HG02678 (cell line): ENCODE data around the gene GZMA.
"Not testable (repeated sequence)": the region's sequence is repeated elsewhere in the genome, so short reads cannot be mapped to it uniquely, and the experiment has no call there.

Experiments
- ATAC-seq: cut with Tn5 transposase; IDR thresholded peaks from one replicate; pipeline ENCODE4 v1.9.1; 2021; ENCODE audit warnings: mild to moderate bottlenecking, moderate library complexity; ENCODE audit not compliant: unreplicated experiment

The GZMA gene

DNA sequence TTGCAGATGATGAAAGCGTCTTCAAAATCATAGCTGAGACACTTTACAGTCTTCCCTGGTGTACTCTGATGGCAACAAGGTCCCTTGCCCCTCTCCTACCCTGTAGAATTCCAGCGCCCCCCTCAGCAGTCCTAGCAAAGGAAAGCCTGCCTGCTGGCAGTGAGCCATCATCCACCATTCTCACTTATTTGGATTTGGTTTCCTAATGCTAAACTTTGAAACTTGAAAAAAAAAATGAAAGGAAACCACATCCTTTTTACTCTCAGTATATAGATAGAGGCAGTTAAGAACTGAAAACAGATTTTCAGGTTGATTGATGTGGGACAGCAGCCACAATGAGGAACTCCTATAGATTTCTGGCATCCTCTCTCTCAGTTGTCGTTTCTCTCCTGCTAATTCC is at the start of gene GZMA:
TSS of gene GZMA (plus strand) at position 299 of the 400 bp plus-strand sequence. CDS start at position 336, 37 bp downstream.
- ATAC-seq = no peak

DNA sequence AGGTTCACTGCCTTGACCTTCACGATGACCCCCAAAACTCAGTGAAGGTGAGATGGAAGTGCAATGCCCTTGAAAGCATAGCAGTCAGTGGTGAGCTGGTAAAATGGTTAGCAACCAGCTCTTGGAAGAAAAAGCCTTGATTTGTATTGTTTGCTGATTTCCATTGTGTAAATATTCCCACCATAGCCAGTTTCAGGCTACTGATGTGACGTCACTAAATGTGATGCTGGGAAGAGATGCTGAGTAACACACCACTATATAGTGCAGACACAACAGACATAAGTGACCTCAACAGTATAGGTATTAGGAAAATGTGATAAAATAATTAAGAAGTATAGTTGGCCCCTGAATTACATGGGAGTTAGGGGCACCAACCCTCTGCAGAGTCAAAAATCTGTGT is 47.3 kb upstream of the GZMA start:
- no peak for ATAC-seq

DNA sequence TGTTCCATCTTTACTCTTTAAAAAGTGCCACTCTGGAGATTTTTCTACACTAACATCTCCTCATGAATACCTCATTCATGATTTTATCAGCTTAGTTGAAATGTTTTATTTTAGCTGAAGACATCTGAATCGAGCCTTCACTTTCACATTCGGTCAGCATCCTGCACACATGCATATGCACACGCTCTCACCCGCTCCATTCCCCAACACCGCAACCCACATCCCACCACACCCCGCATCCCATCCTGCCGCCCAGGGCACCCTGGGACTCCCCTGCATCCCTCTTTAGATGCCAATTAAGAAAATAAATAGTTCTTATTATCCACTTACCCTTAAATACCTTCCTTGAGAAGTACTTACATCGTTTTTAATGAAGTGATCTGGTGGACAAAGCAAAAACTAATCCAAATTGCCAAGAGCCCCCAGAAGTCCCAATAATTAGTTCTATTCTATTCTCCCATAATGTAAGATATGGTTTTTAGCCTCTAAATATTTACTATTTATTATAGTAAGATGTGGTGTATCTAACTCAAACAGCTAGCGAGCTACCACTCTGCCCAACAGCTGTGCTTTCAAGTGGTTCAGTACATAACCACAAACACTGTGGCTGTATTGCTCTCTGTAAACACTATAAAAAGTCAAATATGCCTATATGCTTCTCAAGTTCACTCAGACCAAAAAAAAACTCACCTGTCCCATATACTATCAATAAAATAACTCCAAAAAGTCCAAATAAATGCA is 40.2 kb upstream of the GZMA start:
- no peak for ATAC-seq

DNA sequence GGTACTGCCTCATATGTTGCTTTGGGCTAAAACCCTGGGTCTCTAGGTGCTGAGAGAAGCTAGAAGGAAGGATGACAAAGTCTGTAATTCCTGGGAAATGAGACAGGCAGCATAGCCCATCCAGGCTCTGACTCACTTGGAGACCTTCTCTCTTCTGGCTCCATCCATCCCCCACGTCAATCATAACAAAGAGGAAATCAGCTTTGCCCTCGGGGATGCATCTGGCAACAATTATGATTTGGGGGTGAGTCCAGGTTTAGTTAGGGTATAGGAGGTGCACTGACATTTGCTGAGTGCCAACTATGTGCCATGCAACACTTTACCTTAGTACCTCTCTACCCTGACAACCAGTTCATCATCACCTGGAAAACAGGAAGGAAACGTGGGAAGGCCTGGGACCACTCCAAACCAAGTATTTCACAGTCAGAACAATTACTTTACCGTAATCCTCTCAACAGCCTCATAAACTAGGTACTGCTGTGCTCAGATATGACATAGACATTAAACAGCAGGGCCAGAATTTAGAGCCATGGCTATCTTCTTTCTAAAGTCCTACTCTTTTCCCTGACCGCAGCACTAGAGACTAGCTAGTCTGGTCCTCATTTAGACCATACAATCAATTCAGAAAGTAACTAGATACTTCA is 39.1 kb upstream of the GZMA start:
- no peak for ATAC-seq

DNA sequence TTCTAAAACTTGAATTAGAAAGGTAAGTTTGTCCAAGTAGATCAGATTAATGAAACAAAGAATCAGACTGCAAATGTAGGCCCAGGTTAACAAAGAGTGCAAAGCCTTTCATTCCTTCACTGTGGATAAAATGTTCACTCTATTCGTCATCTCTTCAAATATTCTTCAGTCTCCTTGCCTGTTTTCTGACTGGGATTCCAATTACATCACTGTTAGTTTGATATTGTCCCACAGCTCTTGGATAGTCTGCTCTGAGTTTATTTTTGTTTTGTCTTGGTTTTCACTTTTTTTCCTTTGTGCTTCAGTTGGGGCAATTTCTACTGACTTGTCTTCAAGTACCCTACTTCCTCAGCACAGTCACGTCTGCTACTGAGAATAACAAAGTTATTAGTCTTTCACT is 38.5 kb upstream of the GZMA start:
- no peak for ATAC-seq

DNA sequence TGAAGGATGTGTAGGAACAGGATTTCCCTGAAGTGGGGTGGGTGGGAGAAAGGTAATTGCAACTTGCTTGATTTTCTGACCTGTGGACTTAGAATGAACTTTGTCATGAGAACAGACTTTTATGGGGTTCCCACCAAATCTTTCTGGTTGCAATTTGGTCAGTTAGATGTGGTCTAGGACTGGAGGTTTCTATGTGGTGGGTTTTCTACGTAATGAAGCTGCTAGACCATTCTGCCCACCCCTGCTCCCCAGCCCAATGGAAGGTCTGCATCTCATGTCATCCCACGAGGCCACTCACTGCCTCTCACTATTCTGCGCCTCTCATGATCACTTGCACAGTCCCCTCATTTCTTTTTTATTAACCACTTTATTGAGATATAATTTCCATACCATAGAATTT is 37.9 kb upstream of the GZMA start:
- ATAC-seq = no peak

DNA sequence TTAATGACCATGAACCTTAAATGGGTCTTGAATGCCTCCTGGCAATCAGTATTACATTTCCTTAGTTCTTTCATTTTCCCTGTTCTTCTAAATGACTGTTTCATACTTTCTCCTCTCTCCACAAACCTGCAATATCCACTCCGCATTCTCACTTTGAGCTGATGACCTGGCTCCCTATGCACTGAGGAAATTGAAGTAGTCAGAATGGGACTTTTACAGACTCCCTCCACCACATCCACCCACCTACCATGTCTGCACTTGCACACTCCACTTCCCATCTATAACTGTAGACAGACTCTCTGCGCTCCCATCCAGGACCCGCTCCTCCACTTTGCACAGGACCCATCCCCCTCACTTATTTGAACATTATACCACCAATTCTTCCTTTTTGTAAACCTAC is 36.2 kb upstream of the GZMA start:
- ATAC-seq = no peak

DNA sequence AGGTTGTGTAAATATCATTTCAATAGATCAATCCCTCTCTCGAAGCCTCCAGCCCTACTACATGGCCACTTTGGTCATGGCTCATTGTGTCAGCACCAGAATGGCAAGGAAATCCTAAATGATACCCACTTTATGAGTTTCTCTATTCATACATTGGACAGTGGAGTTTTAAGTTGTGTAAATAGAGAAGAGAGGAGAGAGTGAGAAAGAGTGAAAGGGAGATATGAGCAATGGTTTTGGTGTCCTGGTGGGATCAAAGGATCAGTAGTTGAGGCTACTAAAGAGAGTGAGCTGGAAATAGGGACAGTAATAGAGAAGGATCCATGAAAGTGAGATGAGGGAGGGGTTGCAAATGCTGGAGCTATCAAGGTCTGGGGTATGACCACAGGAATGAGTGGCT is 31.5 kb upstream of the GZMA start:
- no peak for ATAC-seq

DNA sequence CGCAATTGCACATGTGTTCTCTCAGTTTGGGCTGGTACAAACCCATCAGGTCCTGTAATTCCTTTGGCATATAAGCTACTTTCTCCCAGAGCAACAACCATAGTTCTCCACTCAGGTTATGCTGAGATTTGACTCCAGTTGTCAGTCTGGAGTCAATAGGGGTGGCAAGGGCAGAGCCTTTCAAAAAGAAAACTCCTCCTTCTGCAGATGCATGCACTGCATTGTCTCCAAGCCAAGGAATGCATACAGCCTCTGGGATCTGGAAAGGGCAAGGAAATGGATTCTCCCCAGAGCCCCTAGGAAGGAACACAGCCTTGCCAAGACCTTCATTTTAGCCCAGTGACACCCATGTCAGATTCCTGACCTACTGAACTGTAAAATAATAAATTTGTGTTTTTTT is 31.0 kb upstream of the GZMA start:
- ATAC-seq = no peak

DNA sequence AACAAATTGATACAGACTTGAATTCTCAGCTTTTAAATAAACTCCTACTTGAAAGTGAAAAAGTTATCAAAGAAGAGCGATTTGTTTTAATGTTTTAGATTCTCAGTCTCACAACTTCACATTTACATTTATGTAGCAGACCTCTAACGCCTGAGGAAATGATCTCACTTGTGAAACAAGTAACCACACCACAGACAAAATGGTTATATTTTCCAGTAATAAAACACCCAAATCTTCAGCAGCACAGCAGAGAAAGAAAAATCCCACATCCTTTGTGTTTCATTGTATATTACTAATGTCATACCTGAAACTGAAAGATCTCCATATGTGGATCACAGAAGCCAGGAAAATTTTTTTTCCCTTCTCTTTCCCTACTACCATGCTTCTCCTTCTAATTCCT is 29.8 kb upstream of the GZMA start:
- no peak for ATAC-seq

DNA sequence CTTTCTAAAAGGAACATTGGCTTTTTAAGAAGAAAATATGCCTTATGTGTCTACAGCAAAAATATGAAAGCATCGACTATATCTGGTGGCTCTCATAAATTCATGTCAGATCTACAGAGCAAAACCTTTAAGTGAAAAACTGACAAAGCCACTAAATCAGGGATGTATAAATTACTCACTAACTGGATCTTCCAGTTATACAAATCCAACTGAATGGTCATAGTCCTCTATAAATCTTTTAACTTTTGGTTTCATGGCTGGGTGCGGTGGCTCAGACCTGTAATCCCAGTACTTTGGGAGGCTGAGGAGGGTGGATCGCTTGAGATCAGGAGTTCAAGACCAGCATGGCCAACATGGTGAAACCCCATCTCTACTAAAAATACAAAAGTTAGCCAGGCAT is 29.2 kb upstream of the GZMA start:
- ATAC-seq = no peak

DNA sequence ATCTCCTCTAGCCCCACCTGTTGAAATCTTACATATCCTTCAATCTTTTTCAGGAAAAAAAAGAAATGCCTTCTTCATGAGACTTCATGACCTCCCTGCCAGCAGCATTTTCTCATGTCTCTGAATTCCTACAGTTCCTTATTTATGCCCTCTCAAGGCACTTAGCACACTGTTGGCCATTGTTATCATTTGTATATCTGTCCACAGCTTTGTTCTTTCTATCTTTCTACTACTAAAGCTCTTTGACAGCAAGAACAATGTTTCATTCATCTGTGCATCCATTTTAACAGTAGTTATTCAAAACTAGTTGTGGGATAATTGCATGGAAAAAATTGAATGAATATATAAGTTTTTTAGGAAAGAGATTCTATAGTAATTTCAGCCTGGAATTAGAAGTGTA is 20.9 kb upstream of the GZMA start:
- ATAC-seq = no peak

DNA sequence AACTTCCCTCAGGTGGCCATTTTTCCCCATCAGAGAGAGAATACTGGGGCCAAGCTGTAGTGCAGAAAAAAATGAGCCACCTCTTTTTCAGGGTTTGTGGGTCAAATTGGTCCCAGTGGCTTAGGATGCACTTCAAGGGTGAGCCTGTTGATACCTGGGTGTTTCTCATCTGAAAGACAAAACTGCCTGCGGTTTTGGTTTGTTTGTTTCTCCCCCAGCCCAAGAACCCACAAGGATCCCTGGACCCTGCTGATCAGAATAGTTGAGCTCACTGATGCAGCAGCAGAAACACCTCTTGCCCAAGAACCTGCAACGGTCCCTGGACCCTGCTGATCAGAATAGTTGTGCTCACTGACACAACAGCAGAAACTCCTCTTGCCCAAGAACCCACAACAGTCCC is 13.1 kb upstream of the GZMA start:
- not testable (repeated sequence) for ATAC-seq

DNA sequence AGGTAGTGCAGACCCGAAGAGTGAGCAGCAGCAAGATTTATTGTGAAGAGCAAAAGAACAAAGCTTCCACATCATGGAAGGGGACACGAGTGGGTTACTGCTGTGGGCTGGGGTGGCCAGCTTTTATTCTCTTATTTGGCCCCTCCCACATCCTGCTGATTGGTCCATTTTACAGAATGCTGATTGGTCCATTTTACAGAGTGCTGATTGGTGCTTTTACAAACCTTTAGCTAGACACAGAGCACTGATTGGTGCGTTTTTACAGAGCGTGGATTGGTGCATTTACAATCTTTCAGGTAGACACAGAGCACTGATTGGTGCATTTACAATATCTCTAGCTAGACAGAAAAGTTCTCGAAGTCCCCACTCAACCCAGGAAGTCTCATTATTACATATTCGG is 11.4 kb upstream of the GZMA start:
- not testable (repeated sequence) for ATAC-seq

DNA sequence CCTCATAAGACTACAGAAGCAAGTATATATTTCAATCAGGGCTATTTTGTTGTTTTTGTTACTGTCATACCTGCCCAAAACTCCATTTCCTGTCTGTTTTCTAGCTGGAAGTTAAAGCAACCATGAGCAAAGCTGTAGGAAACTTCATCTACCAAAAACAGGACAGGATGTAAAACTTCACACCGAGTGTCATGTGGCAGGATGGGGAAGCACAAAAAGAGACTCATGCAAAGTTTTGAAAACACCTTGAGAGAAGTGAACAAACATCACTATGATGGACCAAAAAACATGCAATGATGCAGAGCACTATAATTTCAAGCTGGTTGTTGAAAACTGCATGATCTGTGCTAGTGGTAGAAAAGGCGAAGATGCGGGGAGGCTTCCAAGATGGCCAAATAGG is 6.3 kb upstream of the GZMA start:
- no peak for ATAC-seq

DNA sequence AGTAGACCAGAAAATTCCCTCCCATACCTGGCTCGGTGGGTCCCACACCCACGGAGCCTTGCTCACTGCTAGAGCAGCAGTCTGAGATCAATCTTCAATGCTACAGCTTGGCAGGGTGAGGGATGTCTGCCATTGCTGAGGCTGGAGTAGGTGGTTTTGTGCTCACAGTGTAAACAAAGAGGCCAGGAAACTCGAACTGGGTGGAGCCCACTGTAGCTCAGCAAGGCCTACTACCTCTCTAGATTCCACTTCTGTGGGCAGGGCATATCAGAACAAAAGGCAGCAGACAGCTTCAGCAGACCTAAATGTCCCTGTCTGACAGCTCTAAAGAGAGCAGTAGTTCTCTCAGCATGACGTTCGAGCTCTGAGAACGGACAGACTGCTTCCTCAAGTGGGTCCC is 5.6 kb upstream of the GZMA start:
- ATAC-seq = no peak

DNA sequence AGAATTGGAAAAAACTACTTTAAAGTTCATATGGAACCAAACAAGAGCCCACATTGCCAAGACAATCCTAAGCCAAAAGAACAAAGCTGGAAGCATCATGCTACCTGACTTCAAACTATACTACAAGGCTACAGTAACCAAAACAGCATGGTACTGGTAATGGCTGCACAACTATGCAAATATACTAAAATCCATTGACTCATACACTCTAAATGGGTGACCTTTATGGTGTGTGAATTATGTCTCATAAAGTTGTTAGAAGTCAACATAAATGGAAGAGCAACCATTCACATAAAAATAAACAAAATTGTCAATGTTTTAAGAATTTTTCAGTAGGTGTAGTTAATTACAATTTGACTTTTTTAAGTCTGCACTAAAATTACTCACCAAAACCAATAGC is 1.3 kb upstream of the GZMA start:
- not testable (repeated sequence) for ATAC-seq

DNA sequence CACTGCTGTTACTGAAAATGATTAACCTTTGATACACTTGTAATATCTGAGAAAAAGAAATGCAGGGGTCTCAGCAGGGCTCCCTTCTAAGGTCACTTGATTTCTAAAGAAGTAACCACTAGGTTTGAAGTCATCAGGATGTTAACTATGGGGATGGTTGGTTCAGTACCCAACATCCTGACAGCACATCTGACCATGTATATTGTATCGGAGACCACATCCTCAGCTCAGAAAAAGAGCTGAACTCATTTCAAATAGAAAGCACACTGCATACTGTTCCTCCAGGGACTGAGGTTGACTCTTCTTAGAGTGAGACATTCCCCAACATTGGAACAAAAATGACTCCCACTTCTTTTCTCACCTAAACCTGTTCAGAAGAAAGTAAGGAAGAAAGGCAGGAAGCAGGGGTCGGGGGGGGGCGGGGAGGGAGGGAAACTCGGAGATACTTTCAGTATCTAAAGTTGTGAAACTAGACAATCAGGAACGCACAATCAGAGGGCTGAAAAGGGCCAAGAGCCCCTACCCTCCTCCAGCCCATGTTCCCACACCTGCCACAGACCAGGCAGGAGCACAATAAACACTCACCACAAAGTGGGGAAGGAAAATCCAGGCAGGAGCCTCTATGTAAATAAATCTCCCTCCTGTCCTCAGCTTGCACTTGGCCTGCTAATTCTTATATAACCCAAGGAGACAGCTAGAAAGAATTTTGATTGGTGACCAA is 730 bp upstream of the GZMA start:
- no peak for ATAC-seq

DNA sequence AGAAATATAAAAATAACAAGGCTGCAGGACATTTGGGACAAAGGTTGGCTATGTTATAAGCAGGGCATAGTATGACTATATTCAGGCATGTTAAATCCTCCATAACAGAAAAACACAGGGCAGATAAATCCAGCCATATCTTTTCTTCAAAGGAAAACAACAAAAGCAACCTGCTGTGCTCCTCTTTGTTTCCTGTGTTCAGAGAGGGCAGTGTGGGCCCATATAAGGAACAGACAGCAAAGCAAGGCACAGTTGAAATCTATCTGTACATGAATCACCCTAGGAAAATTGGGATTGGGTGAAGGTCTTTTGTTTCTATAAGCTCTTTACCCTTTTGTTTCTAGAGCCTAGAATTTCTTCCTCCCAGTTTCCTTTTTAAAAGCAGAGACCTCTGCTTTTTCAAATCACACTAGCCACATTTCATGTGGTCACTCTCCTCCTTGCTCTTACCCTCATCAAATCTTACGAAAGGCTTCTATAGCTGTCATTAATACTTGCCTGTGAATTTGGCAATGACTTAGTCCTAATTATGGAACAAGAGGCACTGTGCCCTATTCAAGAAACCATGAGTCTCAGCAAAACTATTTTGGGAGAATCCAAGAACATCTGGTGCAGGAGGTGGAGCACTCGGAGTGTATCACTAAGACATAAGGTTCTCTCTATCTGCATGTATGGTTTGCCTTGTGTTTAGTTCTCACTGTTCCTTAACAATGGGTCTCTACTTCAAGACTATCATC is 1.8 kb downstream of the GZMA start:
- no peak for ATAC-seq

DNA sequence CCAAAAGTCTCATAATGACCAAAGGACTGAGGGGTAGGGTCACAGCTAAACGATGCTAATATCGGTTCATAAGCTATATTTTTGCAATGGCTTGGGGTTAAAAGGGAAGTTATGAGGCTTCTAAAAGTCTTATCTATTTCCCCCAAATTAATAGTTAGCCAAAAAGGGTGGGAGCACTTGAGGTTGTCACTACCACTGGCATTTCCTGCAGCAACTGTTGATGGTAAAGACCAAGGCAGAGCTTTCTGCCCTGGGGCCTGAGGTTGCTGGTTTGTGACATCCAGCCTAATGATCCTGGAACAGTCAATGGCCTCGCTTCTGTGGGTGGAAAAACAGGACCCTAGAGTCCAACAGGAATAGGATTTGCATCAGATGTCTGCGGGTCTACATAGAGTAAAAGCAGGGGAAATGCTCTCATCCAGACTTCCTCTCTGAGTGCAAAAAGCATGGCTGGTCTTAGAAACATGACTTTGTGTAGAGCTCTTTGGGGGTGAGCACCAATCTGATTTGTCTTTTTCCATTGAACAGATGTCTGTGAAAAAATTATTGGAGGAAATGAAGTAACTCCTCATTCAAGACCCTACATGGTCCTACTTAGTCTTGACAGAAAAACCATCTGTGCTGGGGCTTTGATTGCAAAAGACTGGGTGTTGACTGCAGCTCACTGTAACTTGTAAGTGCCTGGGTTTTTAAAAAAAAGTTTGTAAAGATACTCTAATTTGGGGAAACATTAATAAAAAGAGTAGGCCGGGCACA is 2.7 kb downstream of the GZMA start:
- no peak for ATAC-seq

DNA sequence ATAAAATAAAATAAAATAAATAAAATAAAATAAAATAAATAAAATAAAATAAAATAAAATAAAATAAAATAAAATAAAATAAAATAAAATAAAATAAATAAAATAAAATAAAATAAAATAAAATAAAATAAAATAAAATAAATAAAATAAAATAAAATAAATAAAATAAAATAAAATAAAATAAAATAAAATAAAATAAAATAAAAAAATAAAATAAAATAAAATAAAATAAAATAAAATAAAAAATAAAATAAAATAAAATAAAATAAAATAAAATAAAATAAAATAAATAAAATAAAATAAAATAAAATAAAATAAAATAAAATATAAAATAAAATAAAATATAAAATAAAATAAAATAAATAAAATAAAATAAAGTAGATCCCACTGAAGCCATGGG is 3.5 kb downstream of the GZMA start:
- not testable (repeated sequence) for ATAC-seq
